SK-N-SH treated with all-trans-retinoic acid at 6 μM for 48 hours (cell line): ENCODE data around the gene PCNT.

ENCODE experiments used
- ATAC-seq: fragments of 200-7000 bp; cut with Tn5 transposase; 3 replicates; pipeline ENCODE4 v1.9.1; 2020; ENCODE audit warnings: mild to moderate bottlenecking, moderate library complexity
- ARNTL ChIP-seq: fragments of 450-650 bp; formaldehyde crosslinking; IDR thresholded peaks from 2 replicates; pipeline ENCODE4 v1.5.0; 2020; ENCODE audit warnings: low read depth, mild to moderate bottlenecking, moderate library complexity, borderline replicate concordance
- BACH2 ChIP-seq: fragments of 250-450 bp; sonication (Bioruptor Pico); IDR thresholded peaks from 2 replicates; pipeline ENCODE4 v1.9.0; 2021; ENCODE audit warnings: mild to moderate bottlenecking, borderline replicate concordance
- CSDC2 ChIP-seq: fragments of 250-450 bp; sonication (Bioruptor Pico); IDR thresholded peaks from 2 replicates; pipeline ENCODE4 v1.5.0; 2020; ENCODE audit warnings: mild to moderate bottlenecking, moderate library complexity
- ESRRG ChIP-seq: fragments of 250-450 bp; sonication (Bioruptor Pico); IDR thresholded peaks from 2 replicates; pipeline ENCODE4 v1.6.1; 2021; ENCODE audit warnings: mild to moderate bottlenecking
- GLIS3 ChIP-seq: fragments of 250-450 bp; sonication (Bioruptor Pico); IDR thresholded peaks from 2 replicates; pipeline ENCODE4 v1.5.0; 2020; ENCODE audit warnings: mild to moderate bottlenecking, moderate library complexity
- ISL1 ChIP-seq: fragments of 250-450 bp; sonication (Bioruptor Pico); IDR thresholded peaks from 2 replicates; pipeline ENCODE4 v2.1.2; 2022; ENCODE audit warnings: mild to moderate bottlenecking, moderate library complexity
- OSR1 ChIP-seq: fragments of 250-450 bp; sonication (Bioruptor Pico); IDR thresholded peaks from 2 replicates; pipeline ENCODE4 v1.8.0; 2022; ENCODE audit warnings: moderate library complexity, mild to moderate bottlenecking, inconsistent platforms
- PPARA ChIP-seq: fragments of 250-450 bp; sonication (Bioruptor Pico); IDR thresholded peaks from 2 replicates; pipeline ENCODE4 v1.5.0; 2020; ENCODE audit warnings: mild to moderate bottlenecking, borderline replicate concordance
- RARB ChIP-seq: fragments of 250-450 bp; sonication (Bioruptor Pico); IDR thresholded peaks from 2 replicates; pipeline ENCODE4 v1.8.0; 2021; ENCODE audit warnings: mild to moderate bottlenecking, moderate library complexity
- SNAI2 ChIP-seq: fragments of 250-450 bp; sonication (Bioruptor Pico); IDR thresholded peaks from 2 replicates; pipeline ENCODE4 v1.5.0; 2020; ENCODE audit warnings: mild to moderate bottlenecking, moderate library complexity
- TCF4 ChIP-seq: fragments of 250-450 bp; sonication (Bioruptor Pico); IDR thresholded peaks from 2 replicates; pipeline ENCODE4 v1.8.0; 2021; ENCODE audit warnings: mild to moderate bottlenecking, moderate library complexity, borderline replicate concordance
- TOX ChIP-seq: fragments of 250-450 bp; sonication (Bioruptor Pico); IDR thresholded peaks from 2 replicates; pipeline ENCODE4 v1.8.0; 2021; ENCODE audit warnings: mild to moderate bottlenecking, moderate library complexity, borderline replicate concordance
- ZC3H10 ChIP-seq: fragments of 250-450 bp; sonication (Bioruptor Pico); IDR thresholded peaks from 2 replicates; pipeline ENCODE4 v1.5.1; 2021; ENCODE audit warnings: mild to moderate bottlenecking, moderate library complexity
- ZFP30 ChIP-seq: fragments of 450-650 bp; formaldehyde crosslinking; IDR thresholded peaks from 2 replicates; pipeline ENCODE4 v1.5.0; 2022; ENCODE audit warnings: mild to moderate bottlenecking, moderate library complexity
- ZNF70 ChIP-seq: fragments of 450-650 bp; formaldehyde crosslinking; IDR thresholded peaks from 2 replicates; pipeline ENCODE4 v1.5.0; 2020; ENCODE audit warnings: mild to moderate bottlenecking, moderate library complexity
- ZNF8 ChIP-seq: fragments of 450-650 bp; formaldehyde crosslinking; IDR thresholded peaks from 2 replicates; pipeline ENCODE4 v1.5.0; 2020; ENCODE audit warnings: mild to moderate bottlenecking, moderate library complexity
- TF ChIP-seq, protein P1 (sequence below): fragments of 250-450 bp; sonication (Bioruptor Pico); IDR thresholded peaks from 2 replicates; pipeline ENCODE4 v1.8.0; 2021; ENCODE audit warnings: low read depth, mild to moderate bottlenecking, moderate library complexity, borderline replicate concordance
- TF ChIP-seq, protein P2 (sequence below): fragments of 250-450 bp; sonication (Bioruptor Pico); IDR thresholded peaks from 2 replicates; pipeline ENCODE4 v1.5.1; 2021; ENCODE audit warnings: mild to moderate bottlenecking, moderate library complexity
- TF ChIP-seq, protein P3 (sequence below): fragments of 250-450 bp; sonication (Bioruptor Pico); IDR thresholded peaks from 2 replicates; pipeline ENCODE4 v1.5.0; 2020; ENCODE audit warnings: mild to moderate bottlenecking, moderate library complexity

Gene PCNT, protein sequence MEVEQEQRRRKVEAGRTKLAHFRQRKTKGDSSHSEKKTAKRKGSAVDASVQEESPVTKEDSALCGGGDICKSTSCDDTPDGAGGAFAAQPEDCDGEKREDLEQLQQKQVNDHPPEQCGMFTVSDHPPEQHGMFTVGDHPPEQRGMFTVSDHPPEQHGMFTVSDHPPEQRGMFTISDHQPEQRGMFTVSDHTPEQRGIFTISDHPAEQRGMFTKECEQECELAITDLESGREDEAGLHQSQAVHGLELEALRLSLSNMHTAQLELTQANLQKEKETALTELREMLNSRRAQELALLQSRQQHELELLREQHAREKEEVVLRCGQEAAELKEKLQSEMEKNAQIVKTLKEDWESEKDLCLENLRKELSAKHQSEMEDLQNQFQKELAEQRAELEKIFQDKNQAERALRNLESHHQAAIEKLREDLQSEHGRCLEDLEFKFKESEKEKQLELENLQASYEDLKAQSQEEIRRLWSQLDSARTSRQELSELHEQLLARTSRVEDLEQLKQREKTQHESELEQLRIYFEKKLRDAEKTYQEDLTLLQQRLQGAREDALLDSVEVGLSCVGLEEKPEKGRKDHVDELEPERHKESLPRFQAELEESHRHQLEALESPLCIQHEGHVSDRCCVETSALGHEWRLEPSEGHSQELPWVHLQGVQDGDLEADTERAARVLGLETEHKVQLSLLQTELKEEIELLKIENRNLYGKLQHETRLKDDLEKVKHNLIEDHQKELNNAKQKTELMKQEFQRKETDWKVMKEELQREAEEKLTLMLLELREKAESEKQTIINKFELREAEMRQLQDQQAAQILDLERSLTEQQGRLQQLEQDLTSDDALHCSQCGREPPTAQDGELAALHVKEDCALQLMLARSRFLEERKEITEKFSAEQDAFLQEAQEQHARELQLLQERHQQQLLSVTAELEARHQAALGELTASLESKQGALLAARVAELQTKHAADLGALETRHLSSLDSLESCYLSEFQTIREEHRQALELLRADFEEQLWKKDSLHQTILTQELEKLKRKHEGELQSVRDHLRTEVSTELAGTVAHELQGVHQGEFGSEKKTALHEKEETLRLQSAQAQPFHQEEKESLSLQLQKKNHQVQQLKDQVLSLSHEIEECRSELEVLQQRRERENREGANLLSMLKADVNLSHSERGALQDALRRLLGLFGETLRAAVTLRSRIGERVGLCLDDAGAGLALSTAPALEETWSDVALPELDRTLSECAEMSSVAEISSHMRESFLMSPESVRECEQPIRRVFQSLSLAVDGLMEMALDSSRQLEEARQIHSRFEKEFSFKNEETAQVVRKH (N-terminal part only)

DNA sequence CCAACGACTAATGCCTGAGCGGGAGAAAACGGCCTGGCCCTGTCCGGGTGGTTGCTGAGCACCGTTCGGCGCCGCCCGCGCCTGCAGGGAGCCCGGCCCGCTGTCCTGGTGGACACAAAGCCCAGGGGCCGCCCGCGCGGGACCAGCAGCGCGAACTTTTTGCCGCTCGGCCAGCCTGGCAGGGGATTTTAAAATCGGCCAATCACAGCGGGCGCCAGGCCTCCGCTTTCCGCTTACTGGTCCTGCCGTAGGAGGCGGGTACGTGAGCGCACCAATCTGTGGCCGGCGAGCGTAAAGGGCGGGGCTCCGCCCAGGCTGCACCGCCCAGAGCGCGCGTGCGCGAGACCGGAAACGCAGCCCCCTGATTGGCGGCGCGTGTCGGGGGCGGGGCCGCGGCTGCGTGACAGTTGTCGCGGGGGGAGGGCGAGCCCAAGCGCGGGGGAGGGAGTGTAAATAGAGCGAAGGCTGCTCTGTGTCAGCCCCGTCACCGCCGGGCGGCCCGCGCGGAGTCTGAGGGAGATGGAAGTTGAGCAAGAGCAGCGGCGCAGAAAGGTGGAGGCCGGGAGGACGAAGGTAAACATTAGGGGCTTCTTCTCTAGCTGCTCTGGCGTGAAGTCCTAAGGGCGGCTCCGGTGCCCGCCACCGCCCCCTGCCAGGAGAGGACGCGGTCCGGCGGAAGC, at the start of gene PCNT, which contains the start of gene C21orf58:
PCNT (plus strand) TSS at position 447 of the 680 bp plus-strand sequence; CDS start at position 520, 73 bp downstream.
C21orf58 (minus strand) TSS at position 161 of the 680 bp plus-strand sequence. CDS start 1,132 bp downstream, outside the sequence.
- no peak for TF ChIP-seq ZNF70 (CRISPR knock-in tag)
- ATAC-seq, result peak; percentile 87

DNA sequence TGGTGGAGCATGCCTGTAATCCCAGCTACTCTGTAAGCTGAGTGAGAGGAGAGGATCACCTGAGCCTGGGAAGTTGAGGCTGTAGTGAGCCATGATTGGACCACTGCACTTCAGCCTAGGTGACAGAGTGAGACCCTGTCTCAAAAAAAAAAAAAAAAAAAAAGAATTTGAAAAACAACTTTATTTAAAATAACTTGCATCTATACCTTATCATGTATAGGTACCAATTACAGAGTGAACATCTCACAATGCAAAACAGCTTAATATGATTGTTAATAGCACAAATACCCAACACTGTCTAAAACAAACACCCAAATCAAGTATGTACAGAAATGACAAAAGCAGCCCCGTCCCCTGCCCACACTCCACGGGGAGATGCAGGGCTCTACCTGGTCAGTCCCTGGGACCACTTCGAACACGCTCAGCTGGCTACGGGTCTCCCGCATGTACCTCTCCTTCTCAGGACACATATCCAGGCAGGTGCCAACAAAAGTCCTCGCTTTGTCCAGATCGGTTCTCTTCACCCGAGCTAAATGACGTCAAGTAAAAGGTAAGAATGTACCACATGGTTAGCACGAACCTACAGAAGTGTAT, 49.1 kb upstream of the PCNT start:
- no peak for ATAC-seq

DNA sequence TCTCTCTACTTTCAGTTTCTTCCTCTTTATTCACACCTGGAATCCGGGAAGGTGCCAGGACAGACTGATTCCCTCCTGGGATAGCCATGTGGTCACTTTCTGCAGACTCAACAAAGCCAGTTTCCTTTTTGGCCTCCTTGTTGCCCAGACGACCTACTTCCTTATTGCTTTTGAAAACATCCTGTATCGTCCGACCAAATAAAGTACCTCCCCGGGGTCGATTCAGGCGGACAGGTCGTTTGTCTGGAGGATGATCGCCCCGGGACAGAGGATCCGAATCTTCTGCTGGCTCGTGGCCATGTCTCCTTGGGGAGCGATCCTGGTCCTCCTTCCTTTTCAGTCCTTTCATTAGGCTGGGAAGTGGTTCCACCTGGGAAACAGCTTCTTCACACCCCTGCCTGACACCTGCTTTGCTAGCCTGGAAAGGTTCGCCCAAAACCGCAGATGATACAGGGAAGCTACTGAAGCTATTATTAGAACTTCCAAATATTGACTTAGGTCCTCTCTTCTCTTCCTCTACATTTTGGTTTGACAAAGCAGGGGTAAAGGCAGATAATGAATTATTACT, 39.8 kb upstream of the PCNT start:
- ATAC-seq, result no peak
- TF ChIP-seq, protein P1, sequence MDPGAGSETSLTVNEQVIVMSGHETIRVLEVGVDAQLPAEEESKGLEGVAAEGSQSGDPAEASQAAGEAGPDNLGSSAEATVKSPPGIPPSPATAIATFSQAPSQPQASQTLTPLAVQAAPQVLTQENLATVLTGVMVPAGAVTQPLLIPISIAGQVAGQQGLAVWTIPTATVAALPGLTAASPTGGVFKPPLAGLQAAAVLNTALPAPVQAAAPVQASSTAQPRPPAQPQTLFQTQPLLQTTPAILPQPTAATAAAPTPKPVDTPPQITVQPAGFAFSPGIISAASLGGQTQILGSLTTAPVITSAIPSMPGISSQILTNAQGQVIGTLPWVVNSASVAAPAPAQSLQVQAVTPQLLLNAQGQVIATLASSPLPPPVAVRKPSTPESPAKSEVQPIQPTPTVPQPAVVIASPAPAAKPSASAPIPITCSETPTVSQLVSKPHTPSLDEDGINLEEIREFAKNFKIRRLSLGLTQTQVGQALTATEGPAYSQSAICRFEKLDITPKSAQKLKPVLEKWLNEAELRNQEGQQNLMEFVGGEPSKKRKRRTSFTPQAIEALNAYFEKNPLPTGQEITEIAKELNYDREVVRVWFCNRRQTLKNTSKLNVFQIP (CRISPR knock-in tag), result no peak
- TF ChIP-seq ARNTL (CRISPR knock-in tag) (no peak), TOX (CRISPR knock-in tag) (no peak), GLIS3 (CRISPR knock-in tag) (no peak), ZNF70 (CRISPR knock-in tag) (no peak), ZNF8 (CRISPR knock-in tag) (no peak), ZC3H10 (no peak), SNAI2 (CRISPR knock-in tag) (no peak), ISL1 (CRISPR knock-in tag) (no peak), BACH2 (CRISPR knock-in tag) (no peak), CSDC2 (CRISPR knock-in tag) (no peak), RARB (CRISPR knock-in tag) (no peak)
- TF ChIP-seq, protein P2, sequence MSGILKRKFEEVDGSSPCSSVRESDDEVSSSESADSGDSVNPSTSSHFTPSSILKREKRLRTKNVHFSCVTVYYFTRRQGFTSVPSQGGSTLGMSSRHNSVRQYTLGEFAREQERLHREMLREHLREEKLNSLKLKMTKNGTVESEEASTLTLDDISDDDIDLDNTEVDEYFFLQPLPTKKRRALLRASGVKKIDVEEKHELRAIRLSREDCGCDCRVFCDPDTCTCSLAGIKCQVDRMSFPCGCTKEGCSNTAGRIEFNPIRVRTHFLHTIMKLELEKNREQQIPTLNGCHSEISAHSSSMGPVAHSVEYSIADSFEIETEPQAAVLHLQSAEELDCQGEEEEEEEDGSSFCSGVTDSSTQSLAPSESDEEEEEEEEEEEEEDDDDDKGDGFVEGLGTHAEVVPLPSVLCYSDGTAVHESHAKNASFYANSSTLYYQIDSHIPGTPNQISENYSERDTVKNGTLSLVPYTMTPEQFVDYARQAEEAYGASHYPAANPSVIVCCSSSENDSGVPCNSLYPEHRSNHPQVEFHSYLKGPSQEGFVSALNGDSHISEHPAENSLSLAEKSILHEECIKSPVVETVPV (CRISPR knock-in tag), result no peak
- TF ChIP-seq, protein P3, sequence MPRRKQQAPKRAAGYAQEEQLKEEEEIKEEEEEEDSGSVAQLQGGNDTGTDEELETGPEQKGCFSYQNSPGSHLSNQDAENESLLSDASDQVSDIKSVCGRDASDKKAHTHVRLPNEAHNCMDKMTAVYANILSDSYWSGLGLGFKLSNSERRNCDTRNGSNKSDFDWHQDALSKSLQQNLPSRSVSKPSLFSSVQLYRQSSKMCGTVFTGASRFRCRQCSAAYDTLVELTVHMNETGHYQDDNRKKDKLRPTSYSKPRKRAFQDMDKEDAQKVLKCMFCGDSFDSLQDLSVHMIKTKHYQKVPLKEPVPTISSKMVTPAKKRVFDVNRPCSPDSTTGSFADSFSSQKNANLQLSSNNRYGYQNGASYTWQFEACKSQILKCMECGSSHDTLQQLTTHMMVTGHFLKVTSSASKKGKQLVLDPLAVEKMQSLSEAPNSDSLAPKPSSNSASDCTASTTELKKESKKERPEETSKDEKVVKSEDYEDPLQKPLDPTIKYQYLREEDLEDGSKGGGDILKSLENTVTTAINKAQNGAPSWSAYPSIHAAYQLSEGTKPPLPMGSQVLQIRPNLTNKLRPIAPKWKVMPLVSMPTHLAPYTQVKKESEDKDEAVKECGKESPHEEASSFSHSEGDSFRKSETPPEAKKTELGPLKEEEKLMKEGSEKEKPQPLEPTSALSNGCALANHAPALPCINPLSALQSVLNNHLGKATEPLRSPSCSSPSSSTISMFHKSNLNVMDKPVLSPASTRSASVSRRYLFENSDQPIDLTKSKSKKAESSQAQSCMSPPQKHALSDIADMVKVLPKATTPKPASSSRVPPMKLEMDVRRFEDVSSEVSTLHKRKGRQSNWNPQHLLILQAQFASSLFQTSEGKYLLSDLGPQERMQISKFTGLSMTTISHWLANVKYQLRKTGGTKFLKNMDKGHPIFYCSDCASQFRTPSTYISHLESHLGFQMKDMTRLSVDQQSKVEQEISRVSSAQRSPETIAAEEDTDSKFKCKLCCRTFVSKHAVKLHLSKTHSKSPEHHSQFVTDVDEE (CRISPR knock-in tag), result no peak

More for the DNA sequence above, 49.1 kb upstream of the PCNT start:
- TF ChIP-seq ESRRG (CRISPR knock-in tag) (no peak), PPARA (CRISPR knock-in tag) (no peak), TCF4 (CRISPR knock-in tag) (no peak), GLIS3 (CRISPR knock-in tag) (no peak), ZFP30 (no peak), SNAI2 (CRISPR knock-in tag) (no peak), OSR1 (CRISPR knock-in tag) (no peak), TOX (CRISPR knock-in tag) (no peak)
- TF ChIP-seq, protein P3 (CRISPR knock-in tag), result no peak
- TF ChIP-seq, protein P1 (CRISPR knock-in tag), result no peak
